SK-N-SH treated with all-trans-retinoic acid at 6 μM for 48 hours (cell line): ENCODE measurements around the gene PAPSS2.

Experiments used
- ATAC-seq: fragments of 200-7000 bp; cut with Tn5 transposase; 3 replicates; pipeline ENCODE4 v1.9.1; 2020; ENCODE audit warnings: mild to moderate bottlenecking, moderate library complexity
- ARNTL ChIP-seq: fragments of 450-650 bp; formaldehyde crosslinking; IDR thresholded peaks from 2 replicates; pipeline ENCODE4 v1.5.0; 2020; ENCODE audit warnings: low read depth, mild to moderate bottlenecking, moderate library complexity, borderline replicate concordance
- BACH2 ChIP-seq: fragments of 250-450 bp; sonication (Bioruptor Pico); IDR thresholded peaks from 2 replicates; pipeline ENCODE4 v1.9.0; 2021; ENCODE audit warnings: mild to moderate bottlenecking, borderline replicate concordance
- CREB5 ChIP-seq: fragments of 250-450 bp; sonication (Bioruptor Pico); IDR thresholded peaks from 2 replicates; pipeline ENCODE4 v1.5.1; 2020; ENCODE audit warnings: low read depth, mild to moderate bottlenecking, moderate library complexity
- CSRNP3 ChIP-seq: fragments of 250-450 bp; sonication (Bioruptor Pico); IDR thresholded peaks from 2 replicates; pipeline ENCODE4 v1.5.1; 2021; ENCODE audit warnings: mild to moderate bottlenecking, moderate library complexity
- ESRRG ChIP-seq: fragments of 250-450 bp; sonication (Bioruptor Pico); IDR thresholded peaks from 2 replicates; pipeline ENCODE4 v1.6.1; 2021; ENCODE audit warnings: mild to moderate bottlenecking
- GLIS3 ChIP-seq: fragments of 250-450 bp; sonication (Bioruptor Pico); IDR thresholded peaks from 2 replicates; pipeline ENCODE4 v1.5.0; 2020; ENCODE audit warnings: mild to moderate bottlenecking, moderate library complexity
- ISL1 ChIP-seq: fragments of 250-450 bp; sonication (Bioruptor Pico); IDR thresholded peaks from 2 replicates; pipeline ENCODE4 v2.1.2; 2022; ENCODE audit warnings: mild to moderate bottlenecking, moderate library complexity
- OSR1 ChIP-seq: fragments of 250-450 bp; sonication (Bioruptor Pico); IDR thresholded peaks from 2 replicates; pipeline ENCODE4 v1.8.0; 2022; ENCODE audit warnings: moderate library complexity, mild to moderate bottlenecking, inconsistent platforms
- PPARA ChIP-seq: fragments of 250-450 bp; sonication (Bioruptor Pico); IDR thresholded peaks from 2 replicates; pipeline ENCODE4 v1.5.0; 2020; ENCODE audit warnings: mild to moderate bottlenecking, borderline replicate concordance
- RARB ChIP-seq: fragments of 250-450 bp; sonication (Bioruptor Pico); IDR thresholded peaks from 2 replicates; pipeline ENCODE4 v1.8.0; 2021; ENCODE audit warnings: mild to moderate bottlenecking, moderate library complexity
- SNAI2 ChIP-seq: fragments of 250-450 bp; sonication (Bioruptor Pico); IDR thresholded peaks from 2 replicates; pipeline ENCODE4 v1.5.0; 2020; ENCODE audit warnings: mild to moderate bottlenecking, moderate library complexity
- TCF4 ChIP-seq: fragments of 250-450 bp; sonication (Bioruptor Pico); IDR thresholded peaks from 2 replicates; pipeline ENCODE4 v1.8.0; 2021; ENCODE audit warnings: mild to moderate bottlenecking, moderate library complexity, borderline replicate concordance
- TOX ChIP-seq: fragments of 250-450 bp; sonication (Bioruptor Pico); IDR thresholded peaks from 2 replicates; pipeline ENCODE4 v1.8.0; 2021; ENCODE audit warnings: mild to moderate bottlenecking, moderate library complexity, borderline replicate concordance
- TSHZ2 ChIP-seq: fragments of 250-450 bp; sonication (Bioruptor Pico); IDR thresholded peaks from 2 replicates; pipeline ENCODE4 v1.5.0; 2020; ENCODE audit warnings: mild to moderate bottlenecking, moderate library complexity
- ZC3H10 ChIP-seq: fragments of 250-450 bp; sonication (Bioruptor Pico); IDR thresholded peaks from 2 replicates; pipeline ENCODE4 v1.5.1; 2021; ENCODE audit warnings: mild to moderate bottlenecking, moderate library complexity
- ZFP3 ChIP-seq: fragments of 250-450 bp; sonication (Bioruptor Pico); IDR thresholded peaks from 2 replicates; pipeline ENCODE4 v1.5.0; 2020; ENCODE audit warnings: mild to moderate bottlenecking, moderate library complexity
- ZFP30 ChIP-seq: fragments of 450-650 bp; formaldehyde crosslinking; IDR thresholded peaks from 2 replicates; pipeline ENCODE4 v1.5.0; 2022; ENCODE audit warnings: mild to moderate bottlenecking, moderate library complexity
- ZNF565 ChIP-seq: fragments of 450-650 bp; formaldehyde crosslinking; conservative IDR thresholded peaks from 2 replicates; pipeline ENCODE4 v1.5.0; 2020; ENCODE audit warnings: low read depth, mild to moderate bottlenecking, moderate library complexity
- ZNF70 ChIP-seq: fragments of 450-650 bp; formaldehyde crosslinking; IDR thresholded peaks from 2 replicates; pipeline ENCODE4 v1.5.0; 2020; ENCODE audit warnings: mild to moderate bottlenecking, moderate library complexity
- ZNF8 ChIP-seq: fragments of 450-650 bp; formaldehyde crosslinking; IDR thresholded peaks from 2 replicates; pipeline ENCODE4 v1.5.0; 2020; ENCODE audit warnings: mild to moderate bottlenecking, moderate library complexity
- TF ChIP-seq, protein P1 (sequence below): fragments of 250-450 bp; sonication (Bioruptor Pico); IDR thresholded peaks from 2 replicates; pipeline ENCODE4 v1.8.0; 2020; ENCODE audit warnings: mild to moderate bottlenecking, moderate library complexity, borderline replicate concordance
- TF ChIP-seq, protein P2 (sequence below): fragments of 250-450 bp; sonication (Bioruptor Pico); IDR thresholded peaks from 2 replicates; pipeline ENCODE4 v1.8.0; 2021; ENCODE audit warnings: low read depth, mild to moderate bottlenecking, moderate library complexity, borderline replicate concordance

PAPSS2 gene

GRCh38 chr10:87691506-87692070 is 31.9 kb downstream of the PAPSS2 start:
- ATAC-seq: no peak
- TF ChIP-seq ESRRG (CRISPR knock-in tag): no peak
- TF ChIP-seq ZNF8 (CRISPR knock-in tag): no peak
- no peak for TF ChIP-seq PPARA
- TF ChIP-seq, protein P1, sequence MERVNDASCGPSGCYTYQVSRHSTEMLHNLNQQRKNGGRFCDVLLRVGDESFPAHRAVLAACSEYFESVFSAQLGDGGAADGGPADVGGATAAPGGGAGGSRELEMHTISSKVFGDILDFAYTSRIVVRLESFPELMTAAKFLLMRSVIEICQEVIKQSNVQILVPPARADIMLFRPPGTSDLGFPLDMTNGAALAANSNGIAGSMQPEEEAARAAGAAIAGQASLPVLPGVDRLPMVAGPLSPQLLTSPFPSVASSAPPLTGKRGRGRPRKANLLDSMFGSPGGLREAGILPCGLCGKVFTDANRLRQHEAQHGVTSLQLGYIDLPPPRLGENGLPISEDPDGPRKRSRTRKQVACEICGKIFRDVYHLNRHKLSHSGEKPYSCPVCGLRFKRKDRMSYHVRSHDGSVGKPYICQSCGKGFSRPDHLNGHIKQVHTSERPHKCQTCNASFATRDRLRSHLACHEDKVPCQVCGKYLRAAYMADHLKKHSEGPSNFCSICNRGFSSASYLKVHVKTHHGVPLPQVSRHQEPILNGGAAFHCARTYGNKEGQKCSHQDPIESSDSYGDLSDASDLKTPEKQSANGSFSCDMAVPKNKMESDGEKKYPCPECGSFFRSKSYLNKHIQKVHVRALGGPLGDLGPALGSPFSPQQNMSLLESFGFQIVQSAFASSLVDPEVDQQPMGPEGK (CRISPR knock-in tag): no peak
- TF ChIP-seq ZFP30 (CRISPR knock-in tag): no peak
- TF ChIP-seq CREB5: no peak

- no peak for ATAC-seq
- TF ChIP-seq ESRRG (CRISPR knock-in tag): no peak
- TF ChIP-seq, protein P2, sequence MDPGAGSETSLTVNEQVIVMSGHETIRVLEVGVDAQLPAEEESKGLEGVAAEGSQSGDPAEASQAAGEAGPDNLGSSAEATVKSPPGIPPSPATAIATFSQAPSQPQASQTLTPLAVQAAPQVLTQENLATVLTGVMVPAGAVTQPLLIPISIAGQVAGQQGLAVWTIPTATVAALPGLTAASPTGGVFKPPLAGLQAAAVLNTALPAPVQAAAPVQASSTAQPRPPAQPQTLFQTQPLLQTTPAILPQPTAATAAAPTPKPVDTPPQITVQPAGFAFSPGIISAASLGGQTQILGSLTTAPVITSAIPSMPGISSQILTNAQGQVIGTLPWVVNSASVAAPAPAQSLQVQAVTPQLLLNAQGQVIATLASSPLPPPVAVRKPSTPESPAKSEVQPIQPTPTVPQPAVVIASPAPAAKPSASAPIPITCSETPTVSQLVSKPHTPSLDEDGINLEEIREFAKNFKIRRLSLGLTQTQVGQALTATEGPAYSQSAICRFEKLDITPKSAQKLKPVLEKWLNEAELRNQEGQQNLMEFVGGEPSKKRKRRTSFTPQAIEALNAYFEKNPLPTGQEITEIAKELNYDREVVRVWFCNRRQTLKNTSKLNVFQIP: no peak
- no peak for TF ChIP-seq ZNF70 (CRISPR knock-in tag)
- no peak for TF ChIP-seq ZC3H10 (CRISPR knock-in tag)
- TF ChIP-seq PPARA: no peak
- TF ChIP-seq CSRNP3 (CRISPR knock-in tag): no peak
- no peak for TF ChIP-seq RARB (CRISPR knock-in tag)
- TF ChIP-seq TSHZ2 (CRISPR knock-in tag): no peak
- TF ChIP-seq ZNF8 (CRISPR knock-in tag): no peak
- no peak for TF ChIP-seq ZFP30 (CRISPR knock-in tag)
- TF ChIP-seq ZNF565 (CRISPR knock-in tag): no peak
- no peak for TF ChIP-seq OSR1 (CRISPR knock-in tag)
- TF ChIP-seq ISL1 (CRISPR knock-in tag): no peak
- no peak for TF ChIP-seq TCF4 (CRISPR knock-in tag)
- TF ChIP-seq ARNTL (CRISPR knock-in tag): no peak
- TF ChIP-seq ZFP3 (CRISPR knock-in tag): no peak
- no peak for TF ChIP-seq SNAI2 (CRISPR knock-in tag)
Measured at GRCh38 chr10:87692956-87693484, 33.3 kb downstream of the PAPSS2 start.

DNA sequence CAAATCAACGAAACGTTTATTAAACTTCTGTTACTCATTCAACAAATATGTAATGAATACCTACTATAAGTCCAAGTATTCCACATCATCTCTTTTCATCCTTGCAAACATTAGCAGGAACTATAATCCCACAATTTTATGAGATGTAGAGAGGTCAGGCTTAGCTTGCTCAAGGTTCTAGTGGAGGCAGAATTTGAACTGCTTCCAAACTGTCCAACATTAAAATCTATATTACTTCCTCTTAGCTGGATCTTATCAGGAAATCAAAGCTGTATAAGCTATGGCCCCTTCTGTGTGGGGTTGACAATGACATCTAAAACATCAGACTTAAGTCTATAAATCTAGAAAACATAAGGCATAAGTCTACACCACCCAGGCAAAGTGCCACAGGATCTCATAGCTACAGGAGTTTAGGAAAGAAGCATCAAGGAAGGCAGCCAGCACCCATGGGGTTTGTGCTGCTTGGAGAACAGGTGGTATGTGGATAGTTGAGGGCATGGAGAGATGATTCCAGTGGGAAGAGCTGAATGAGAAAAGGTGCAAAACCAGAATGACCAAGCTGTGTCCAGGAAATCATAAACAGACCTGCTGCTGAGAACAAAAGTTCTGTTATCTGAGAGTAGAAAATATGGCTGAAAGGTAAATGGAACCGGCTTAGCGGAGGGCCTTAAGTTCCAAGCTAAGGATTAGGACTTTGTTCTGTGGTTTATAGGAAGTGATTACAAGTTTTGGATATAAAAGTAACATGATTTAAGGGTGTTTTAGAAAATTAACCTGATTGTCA is 34.5 kb downstream of the PAPSS2 start:
- TF ChIP-seq CREB5 (no peak), OSR1 (CRISPR knock-in tag) (no peak), TCF4 (CRISPR knock-in tag) (no peak), GLIS3 (CRISPR knock-in tag) (no peak), BACH2 (no peak), CSRNP3 (CRISPR knock-in tag) (no peak), ZC3H10 (CRISPR knock-in tag) (no peak), TOX (CRISPR knock-in tag) (no peak), ZNF70 (CRISPR knock-in tag) (no peak), ISL1 (CRISPR knock-in tag) (no peak)
- no peak for ATAC-seq
